Measurements from ENCODE around the gene ANG.

DNA sequence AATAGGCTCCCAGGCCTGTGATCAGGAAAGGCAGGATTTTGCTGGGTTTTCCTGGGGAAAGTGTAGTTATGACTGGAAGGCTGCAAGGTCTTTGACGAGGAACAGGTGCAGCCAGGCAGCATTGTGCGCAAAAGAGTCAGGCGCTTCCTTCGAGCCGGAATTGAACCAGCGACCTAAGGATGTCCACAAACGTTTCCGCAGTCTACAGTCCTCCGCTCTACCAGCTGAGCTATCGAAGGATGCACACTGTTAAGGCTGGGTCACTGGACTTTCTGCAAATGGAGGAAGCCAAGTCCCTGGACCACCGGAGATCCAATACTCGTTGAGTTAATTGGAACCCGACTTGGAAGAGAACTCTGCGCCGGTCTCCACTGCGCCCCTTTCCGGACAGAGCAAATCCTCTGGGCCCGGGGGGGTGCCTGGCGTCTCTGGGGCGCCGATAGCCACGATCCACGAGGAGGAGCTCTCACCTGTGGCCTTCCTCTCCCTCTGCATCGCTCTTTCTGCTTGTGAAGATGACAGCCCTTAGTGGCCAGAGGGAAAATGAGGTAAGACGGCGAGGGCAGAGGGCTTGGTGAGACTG, 28.7 kb upstream of the ANG start:
- TF ChIP-seq, protein P1, sequence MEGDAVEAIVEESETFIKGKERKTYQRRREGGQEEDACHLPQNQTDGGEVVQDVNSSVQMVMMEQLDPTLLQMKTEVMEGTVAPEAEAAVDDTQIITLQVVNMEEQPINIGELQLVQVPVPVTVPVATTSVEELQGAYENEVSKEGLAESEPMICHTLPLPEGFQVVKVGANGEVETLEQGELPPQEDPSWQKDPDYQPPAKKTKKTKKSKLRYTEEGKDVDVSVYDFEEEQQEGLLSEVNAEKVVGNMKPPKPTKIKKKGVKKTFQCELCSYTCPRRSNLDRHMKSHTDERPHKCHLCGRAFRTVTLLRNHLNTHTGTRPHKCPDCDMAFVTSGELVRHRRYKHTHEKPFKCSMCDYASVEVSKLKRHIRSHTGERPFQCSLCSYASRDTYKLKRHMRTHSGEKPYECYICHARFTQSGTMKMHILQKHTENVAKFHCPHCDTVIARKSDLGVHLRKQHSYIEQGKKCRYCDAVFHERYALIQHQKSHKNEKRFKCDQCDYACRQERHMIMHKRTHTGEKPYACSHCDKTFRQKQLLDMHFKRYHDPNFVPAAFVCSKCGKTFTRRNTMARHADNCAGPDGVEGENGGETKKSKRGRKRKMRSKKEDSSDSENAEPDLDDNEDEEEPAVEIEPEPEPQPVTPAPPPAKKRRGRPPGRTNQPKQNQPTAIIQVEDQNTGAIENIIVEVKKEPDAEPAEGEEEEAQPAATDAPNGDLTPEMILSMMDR (IDR thresholded peaks at IDR 0.05), result no peak
- TF ChIP-seq POLR2A (IDR thresholded peaks at IDR 0.05) (no peak), EP300 (IDR thresholded peaks at IDR 0.05) (no peak), POLR2AphosphoS5 (IDR thresholded peaks at IDR 0.05) (no peak)
